Stimulated activated naive CD8-positive, alpha-beta T cell treated with anti-CD3 and anti-CD28 coated beads, Interleukin-15, Interleukin-2, amounts not matched to agents 100 U/mL and 50 U/mL, for 24 hours (primary cell): ENCODE data around the gene POLR3A.

Experiments
- ATAC-seq: fragments of 150-1000 bp; cut with Tn5 transposase; one replicate; pipeline ENCODE4 v1.10.0; 2021
- DNase-seq: peaks from one replicate; pipeline ENCODE4 v3.0.0; 2021

POLR3A gene

DNA sequence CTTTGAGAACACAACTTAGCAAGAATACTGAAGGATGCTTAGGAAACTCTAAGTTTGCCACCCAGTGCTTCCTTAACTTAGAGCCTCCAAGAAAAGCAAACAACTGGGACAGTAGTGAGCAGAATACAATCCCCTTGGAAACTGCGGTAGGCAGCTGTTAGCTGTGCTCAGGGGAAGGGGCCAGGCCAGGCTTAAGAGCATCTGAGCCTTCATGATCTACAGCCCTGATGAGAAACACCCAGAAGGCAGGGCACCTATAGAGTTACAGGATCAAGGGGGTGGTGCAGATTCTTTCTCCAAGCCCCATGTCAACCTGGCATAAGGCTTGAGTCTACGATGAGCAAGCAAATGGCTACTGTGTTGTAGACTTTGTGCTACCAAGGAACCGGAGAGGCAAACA is 51.4 kb downstream of the POLR3A start:
- ATAC-seq (no peak), DNase-seq (no peak)

DNA sequence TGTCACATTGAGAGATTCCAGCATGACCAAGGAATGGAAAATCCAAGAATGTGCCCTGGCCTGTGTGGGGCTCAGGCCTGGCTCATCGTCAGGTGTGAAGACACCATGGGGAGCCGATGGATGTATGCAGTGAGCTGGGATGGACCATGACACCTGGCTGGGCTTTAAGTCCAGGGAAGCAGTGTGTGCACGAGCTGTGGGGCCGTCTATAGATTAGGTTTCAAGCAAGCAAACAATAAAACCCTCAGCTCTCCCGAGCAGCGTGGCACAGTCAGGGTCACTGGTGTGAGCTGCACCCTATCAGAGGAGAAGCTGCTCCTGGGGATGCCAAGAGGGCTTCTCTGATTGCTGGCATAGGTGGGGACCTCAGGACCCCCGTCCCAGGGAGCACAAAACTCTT is 52.3 kb downstream of the POLR3A start:
- ATAC-seq, result no peak
- no peak for DNase-seq

DNA sequence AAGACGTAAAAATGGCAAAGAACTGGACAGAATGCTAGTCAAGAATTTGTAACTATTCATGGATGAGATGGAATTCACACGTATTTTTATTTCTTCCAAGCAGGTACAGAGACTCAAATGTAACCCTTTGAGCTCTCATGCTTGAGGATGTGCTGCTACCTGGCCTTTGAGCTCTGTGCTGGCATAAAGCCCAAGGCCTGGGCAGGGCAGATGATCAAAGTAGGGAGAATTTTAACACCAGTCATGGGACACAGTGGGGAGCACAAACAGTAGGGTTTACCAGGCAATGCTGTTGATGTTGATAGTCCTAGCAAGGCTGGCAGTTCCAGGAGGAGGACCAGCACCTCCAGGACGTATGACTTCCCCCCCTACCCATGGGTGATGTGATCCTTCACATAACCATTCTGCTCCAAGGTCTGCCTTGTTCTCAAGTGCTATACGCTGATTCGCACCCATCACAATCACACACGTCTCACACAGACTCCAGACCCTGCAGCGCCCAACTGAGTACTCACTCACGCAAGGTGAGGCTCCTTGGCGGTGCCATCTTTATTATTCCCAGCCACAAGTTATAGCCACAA is 54.1 kb downstream of the POLR3A start:
- DNase-seq (no peak), ATAC-seq (no peak)

DNA sequence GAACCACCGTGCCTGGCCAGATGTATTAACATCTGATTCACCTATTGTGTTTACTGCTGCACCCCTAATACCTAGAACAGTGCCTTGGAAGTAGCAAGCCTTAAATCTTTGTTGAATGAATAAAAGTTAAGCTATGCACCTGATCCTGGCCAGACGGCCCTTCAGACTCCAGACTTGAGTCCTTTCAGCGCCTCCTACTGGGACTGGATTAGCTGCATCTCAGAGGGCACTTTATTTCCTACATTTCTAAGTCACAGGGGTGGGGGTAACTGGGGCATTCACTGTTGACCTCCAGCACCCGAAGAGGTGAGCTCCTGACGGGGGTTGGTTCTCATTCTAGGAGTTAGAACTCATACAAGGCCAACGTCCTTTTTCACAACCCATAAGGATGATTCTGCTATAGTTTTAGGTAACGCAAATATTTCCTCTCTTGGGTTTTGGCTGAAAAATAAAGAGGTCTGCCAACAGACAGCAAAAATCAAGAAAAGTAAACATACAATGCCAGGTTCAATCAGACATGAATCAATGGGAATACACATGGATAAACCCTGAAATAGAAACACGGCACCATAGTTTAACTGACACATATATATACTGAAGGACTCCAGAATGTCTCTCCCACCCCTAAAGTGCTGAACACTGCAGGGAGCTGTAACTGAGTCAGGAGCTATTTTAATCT is 54.8 kb downstream of the POLR3A start:
- no peak for DNase-seq
- no peak for ATAC-seq

DNA sequence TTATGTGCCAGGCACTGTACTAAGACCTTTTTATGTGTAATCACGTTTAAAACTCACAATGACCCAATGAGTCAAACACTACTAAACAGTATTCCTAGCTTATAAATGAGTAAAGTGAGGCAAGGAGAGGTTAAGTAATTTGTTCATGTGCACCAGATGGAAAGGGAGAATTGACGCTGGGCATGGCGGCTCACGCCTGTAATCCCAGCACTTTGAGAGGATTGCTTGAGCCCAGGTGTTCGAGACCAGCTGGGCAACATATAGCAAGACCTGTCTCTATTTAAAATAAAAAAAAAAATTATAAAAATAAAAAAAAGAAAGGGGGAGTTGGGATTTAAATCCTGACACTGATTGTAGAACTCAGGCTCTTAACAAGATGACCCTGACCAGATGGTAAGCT is 56.0 kb downstream of the POLR3A start:
- DNase-seq, result no peak
- no peak for ATAC-seq

DNA sequence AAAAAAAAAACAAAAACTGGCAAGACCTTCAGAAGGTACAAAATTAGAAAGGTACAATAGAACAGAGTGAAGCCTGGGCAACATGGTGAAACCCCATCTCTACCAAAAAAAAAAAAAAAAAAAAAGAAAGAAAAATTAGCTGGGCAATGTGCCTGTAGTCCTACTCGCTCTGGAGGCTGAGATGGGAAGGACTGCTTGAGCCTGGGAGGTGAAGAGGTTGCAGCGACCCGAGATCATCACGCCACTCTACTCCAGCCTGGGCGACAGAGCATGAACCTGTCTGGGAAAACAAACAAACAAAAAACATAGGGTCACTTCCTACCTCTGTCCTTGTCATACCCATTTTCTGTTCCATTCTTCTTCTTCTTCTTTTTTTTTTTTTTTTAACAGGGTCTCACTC is 57.2 kb downstream of the POLR3A start:
- DNase-seq (no peak), ATAC-seq (no peak)

DNA sequence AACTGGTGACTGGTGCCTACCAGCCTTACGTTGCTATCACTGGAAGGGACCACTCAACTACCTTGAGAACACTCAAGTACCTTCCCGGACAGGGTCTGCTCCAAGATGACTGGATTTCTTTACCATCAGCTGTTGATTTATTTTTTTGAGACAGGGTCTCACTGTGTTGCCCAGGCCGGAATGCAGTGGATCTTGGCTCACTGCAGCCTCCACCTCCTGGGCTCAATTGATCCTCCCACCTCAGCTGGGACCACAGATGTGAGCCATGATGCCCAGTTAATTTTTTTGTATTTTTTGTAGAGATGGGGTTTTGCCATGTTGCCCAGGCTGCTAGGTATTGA is 57.5 kb downstream of the POLR3A start:
- DNase-seq, result no peak
- no peak for ATAC-seq

DNA sequence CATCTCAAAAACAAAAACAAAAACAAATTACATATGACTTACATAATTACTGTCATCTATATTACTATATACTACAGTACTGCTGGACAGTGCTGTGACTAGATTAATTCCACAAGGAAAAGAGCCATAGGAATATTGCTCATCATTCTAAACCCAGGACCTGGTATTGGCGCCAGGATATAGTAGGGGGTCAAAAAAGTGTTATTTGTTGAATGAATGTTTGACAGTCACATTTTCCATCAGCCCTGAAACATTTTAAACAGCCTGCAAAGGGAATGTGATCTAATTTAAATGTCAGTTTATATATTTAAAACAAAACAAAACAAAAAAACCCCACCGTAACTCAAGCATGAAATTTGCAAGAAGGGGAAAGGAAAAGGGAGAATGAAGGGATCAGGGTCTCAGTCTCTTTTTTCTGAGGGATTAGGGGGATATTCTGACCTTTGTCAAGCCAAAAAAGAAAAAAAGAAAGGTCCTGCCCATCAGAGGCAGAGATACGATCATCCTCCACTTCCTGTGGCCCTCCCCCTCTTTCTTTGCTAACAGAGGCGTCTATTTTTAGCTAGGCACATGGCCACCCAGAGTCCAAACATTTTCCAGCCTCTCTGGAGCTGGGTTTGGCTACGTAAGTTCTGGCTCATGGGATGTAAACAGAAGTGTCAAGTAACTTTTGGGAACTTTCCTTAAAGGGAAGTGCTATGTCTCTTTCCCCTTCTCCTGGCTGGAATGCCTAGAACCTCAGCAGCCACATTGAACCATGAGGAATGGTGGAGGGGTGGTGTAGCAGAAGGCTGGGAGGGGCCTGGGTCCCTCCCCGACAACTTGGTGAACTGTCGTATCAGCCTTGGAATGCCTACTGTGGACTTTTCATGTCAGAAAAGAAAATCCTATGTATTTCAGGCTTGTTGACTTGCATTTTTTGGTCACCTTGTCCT is 58.2 kb downstream of the POLR3A start:
- ATAC-seq (no peak), DNase-seq (peak; percentile 20)

DNA sequence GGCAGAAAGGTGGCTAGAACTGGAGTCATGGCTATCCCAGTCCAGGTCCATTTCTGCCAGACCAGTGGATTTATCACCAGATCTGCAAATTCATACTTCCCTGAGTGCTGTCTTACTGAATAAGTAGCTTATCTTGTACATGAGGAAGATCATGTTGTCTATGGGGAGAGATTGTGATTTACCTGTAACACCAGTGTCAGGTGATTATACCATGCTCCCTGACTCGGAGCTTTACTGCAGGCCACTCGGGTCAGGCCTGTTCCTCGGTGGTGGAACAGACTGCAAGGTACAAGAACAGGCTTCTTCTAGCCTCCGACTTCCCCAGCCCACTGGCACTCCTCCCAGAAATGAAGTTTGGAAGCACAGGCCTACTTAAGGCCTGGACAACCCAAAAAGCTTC is 60.2 kb downstream of the POLR3A start:
- no peak for ATAC-seq
- DNase-seq, result no peak

DNA sequence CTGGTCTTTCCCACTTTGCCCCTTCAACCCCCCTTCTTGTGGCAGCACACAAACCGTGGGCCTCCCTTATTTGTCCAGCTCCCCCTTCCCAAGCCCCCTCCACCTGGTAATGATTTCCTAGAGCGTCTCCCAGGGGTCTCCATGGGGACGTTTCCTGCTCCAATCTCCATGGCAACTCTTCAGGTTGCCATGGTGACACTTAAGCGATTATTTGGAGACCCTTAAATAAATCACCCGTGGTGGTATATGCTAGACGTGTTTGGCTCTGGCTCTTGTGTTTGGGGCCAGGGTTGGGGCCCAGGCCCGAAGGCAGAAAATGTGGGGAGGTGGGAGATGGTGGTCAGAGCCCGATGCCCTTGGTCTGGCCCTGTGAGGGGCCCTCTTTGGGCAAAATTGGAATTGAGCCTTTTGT is 61.7 kb downstream of the POLR3A start:
- ATAC-seq, result no peak
- DNase-seq, result no peak

DNA sequence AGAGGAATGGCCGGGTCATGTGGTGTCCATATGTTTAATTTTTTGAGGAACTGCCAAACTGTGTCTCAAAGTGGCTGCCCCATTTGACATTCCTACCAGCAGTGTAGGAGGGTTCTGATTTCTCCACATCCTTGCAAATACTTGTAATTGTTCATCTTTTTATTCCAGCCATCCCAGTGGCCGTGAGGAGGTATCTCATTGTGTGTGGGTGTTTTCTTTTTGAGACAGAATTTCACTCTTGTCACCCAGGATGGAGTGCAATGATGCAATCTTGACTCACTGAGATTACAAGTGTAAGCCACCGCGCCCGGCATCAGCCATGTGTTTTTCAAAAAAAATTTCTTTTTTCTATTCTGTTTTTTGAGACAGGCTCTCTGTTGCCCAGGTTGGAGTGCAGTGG is 64.0 kb downstream of the POLR3A start:
- DNase-seq (no peak), ATAC-seq (no peak)

DNA sequence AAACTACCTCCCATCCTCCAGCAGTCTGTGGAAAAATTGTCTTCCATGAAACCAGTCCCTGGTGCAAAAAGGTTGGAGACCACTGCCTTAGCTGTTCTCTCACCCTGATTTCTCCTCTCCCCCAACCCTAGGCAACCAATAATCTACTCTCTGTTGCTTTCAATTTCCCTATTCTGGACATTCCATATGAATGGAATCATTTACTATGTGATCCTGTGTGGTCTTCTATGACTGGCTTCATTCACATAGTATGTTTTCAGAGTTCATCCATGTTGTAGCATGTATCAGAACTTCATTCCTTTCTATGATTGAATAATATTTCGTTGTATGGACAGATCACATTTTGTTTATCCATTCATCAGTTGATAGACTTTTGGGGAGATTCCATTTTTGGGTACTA is 64.5 kb downstream of the POLR3A start:
- no peak for ATAC-seq

DNA sequence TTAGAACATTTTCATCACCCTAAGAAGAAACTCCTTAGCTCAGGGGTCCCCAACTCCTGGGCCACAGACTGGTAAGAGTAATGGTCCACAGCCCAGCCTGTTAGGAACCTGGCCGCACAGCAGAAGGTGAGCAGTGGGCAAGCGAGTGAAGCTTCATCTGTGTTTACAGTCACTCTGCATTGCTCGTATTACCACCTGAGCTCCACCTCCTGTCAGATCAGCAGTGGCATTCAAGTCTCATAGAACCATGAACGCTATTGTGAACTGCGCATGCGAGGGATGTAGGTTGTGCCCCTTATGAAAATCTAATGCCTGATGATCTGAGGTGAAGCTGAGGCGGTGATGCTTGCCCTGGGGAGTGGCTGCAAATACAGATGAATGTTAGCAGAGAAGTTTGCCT is 65.4 kb downstream of the POLR3A start:
- DNase-seq (no peak), ATAC-seq (no peak)

More for the DNA sequence above, 64.5 kb downstream of the POLR3A start:
- DNase-seq, result no peak

DNA sequence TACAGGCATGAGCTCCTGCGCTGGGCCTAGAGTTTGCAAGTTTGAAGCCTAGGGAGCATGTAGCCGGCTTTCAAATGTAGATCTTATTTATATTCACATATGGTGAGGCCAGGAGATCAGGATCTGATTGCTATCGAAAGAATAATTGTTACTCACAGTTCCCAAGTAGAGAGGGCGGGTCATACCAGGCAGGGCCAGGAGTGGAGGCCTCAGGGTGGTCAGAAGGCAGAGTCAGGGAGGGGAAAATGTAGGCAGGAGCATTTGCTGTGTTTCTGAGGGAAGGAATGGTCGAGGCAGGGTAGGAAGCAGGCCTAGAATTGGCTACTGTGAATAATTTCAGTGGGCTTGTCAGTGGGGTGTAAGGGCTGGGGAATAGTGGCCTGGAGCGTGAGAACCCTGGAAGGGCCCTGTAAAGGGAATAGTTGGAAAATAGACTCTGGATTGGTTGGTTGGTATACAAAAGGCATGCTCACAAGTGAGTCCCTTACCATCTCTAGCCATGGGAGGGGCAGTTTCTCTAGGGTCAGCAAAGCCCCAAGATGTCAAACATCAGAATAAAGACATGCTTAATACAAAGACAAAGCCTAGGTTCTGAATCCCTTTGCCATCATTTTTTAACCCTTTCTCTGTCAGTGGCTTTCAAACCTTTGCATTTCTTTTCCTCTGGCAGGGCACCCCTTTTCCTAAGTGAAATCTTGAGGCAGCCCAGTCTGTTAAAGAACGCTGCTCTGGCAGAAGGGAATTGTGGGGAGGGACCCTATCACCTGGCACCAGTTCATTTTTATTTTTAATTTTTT is 66.8 kb downstream of the POLR3A start:
- DNase-seq (no peak), ATAC-seq (no peak)

DNA sequence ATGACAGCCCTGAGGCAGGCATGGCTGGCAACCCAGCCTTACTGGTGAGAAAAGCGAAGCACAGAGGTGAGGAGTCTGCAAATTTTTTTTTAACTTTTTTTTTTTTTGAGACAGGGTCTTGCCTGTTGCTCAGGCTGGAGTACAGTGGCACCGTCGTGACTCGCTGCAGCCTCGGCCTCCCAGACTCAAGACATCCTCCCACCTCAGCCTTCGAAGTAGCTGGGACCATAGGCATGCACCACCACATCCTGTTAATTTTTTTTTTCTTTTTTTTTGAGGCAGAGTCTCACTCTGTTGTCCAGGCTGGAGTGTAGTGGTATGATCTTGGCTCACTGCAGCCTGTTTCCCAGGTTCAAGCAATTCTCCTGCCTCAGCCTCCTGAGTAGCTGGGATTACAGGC is 67.6 kb downstream of the POLR3A start:
- ATAC-seq (no peak), DNase-seq (no peak)

DNA sequence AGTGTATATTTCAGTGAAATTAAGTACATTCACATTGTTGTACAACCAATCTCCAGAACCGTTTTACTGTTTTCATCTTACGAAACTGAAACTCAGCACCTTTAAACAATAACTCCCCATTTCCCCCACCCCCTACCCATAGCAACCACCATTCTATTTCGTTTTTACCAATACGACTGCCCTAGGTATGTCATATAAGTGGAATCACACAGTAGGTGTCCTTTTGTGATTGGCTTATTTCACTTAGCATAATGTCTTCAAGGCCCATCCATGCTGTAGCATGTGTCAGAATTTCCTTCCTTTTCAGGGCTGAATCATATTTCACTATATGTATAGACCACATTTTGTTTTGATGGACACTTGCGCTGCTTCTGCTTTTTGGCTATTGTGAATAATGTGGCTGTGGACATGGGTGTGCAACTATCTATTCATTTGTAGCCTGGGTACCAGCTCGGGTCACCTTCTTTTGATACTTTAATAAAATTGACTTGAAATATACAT is 68.4 kb downstream of the POLR3A start:
- DNase-seq (no peak), ATAC-seq (peak; percentile 28)

DNA sequence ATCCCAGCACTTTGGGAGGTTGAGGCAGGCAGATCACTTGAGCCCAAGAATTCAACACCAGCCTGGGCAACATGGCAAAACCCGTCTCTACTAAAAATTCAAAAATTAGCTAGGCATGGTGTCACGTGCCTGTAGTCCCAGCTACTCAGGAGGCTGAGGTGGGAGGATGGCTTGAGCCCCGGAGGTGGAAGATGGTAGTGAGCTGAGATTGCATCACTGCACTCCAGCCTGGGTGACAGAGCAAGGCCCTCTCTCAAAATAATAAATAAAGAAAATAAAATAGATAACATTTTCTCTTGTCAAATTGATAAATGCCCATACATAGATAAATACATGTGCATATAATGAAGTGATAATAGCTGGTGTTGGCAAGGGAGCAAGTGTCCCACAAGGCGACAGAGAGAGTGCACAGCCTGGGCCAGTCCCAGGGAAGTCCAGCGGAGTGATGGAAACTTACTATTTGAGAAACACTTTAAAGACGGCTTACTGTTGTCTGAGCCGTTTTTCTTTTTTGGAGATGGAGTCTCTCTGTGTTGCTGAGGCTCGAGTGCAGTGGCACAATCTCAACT is 69.3 kb downstream of the POLR3A start:
- no peak for DNase-seq
- no peak for ATAC-seq

DNA sequence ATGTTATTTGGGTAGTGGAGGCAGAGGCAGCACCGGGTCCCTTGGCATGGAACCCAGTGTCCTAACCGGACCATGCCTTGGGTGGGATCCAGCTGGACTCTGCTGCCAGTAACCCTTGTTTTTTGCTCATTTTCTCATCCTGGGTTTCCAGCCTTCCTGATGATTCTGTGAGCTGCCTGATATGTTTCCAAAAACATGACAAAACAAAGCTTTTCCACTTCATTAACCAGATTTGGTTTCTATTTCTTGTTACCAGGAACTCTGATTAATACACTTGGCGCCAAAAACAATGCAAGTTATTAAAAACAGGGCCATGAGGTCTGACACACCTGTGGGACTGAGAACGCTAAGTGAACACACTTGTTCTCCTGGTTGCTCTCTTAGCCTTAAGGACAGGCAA is 69.9 kb downstream of the POLR3A start:
- DNase-seq (no peak), ATAC-seq (no peak)

DNA sequence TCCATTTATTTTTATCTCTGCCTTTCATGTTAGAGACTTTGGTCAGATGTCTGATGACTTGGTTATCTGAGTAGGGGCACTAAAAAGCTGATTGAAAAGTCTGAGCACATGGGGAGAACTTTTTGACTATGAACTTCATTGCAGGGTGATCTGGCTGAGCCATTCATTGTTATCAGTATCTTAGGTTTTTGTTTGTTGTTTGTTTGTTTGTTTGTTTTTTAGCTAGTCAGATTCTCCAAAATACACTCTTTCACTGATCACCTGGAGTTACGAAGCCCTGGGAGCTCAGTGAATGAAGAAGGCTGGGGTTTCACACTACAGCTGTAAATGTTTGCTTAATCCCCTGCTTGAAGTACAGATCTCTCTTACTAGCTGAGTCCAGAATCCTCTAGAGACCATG is 74.2 kb downstream of the POLR3A start:
- ATAC-seq (no peak), DNase-seq (no peak)

DNA sequence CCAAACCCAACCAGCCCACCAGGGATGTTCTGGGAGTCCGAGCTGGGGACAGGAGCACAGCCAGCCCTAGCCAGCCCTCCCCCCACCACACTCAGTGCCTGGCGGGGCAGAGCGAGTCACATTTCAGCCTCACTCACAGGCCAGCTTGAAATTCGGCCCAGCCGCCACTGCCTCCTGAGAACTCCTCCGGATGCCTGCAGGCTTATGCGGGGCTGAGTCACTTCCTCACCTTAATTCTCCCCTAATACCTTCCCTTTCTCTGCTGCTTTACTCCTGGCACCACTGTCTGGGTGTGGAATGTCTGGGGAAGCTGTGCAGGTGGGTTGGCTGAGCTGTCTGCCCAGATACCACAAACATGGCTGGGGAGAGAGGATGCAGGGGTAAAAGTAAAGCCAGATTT is 80.1 kb downstream of the POLR3A start:
- no peak for DNase-seq
- no peak for ATAC-seq

DNA sequence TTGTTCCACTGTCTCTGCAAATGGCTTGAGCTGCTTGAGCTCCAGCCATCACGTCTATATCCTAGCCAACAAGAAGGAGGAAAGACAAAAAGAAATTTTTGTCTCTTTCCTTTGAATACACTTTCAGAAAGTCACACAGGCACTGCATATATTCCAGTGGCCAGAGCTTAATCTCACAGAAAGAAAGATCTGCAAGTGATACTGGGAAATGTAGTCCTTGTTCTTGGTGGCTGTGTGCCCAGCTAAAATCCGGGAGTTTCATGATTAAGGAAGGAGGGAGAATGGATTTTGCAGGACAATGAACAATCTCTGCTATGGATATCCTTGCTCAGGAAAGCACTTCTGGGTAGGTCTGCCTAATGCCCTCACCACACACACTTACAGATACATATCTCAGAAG is 83.2 kb downstream of the POLR3A start:
- ATAC-seq (no peak), DNase-seq (no peak)

DNA sequence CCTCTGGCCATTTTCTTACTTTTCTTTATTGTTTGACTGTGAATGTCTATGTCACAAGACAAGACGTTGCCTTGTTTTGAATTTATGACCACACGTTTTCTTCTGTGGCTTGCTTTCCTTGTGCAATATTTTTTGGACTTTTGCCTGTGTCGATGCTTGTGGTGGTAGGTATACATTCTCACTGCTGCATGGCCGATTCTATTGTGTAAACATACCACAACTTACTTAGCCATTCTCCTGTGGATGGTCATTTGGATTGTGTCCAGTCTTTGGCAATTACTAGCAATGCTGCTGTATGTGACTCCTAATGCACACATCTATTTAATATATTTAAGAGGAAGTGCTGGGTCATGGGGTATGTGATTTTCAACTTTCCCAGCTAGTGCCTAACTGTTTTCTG is 84.8 kb downstream of the POLR3A start:
- DNase-seq, result no peak
- no peak for ATAC-seq
